Fibroblast of skin of abdomen (primary cell): Measurements from ENCODE around the gene HMGB4.

Experiments used
- DNase-seq: peaks from one replicate; pipeline ENCODE4 v3.0.0-alpha.2; 2013

The HMGB4 gene

GRCh38 chr1:33848205-33848937, 15.5 kb upstream of the HMGB4 start:
- DNase-seq, result peak; percentile 46

GRCh38 chr1:33849211-33849610, 14.7 kb upstream of the HMGB4 start:
- DNase-seq, result peak; percentile 34

- DNase-seq, result no peak
These were observed 13.4 kb upstream of the HMGB4 start for GRCh38 chr1:33850481-33850880.

- DNase-seq, result peak; percentile 30
These were observed 11.2 kb upstream of the HMGB4 start for GRCh38 chr1:33852711-33853110.

GRCh38 chr1:33853431-33853830, 10.4 kb upstream of the HMGB4 start:
- DNase-seq, result no peak

- DNase-seq, result no peak
These were observed 9.8 kb upstream of the HMGB4 start for GRCh38 chr1:33854091-33854490.

- DNase-seq, result peak; percentile 14
These were observed 3.2 kb upstream of the HMGB4 start for GRCh38 chr1:33860671-33861070.

- no peak for DNase-seq
These were observed 846 bp downstream of the HMGB4 start for GRCh38 chr1:33864460-33865389.

GRCh38 chr1:33866281-33866680, 2.4 kb downstream of the HMGB4 start:
- DNase-seq, result peak; percentile 96

- DNase-seq, result no peak
These were observed 3.8 kb downstream of the HMGB4 start for GRCh38 chr1:33867684-33868083.

- DNase-seq, result no peak
These were observed 8.4 kb downstream of the HMGB4 start for GRCh38 chr1:33872275-33872674.

- DNase-seq, result peak; percentile 33
These were observed 8.8 kb downstream of the HMGB4 start for GRCh38 chr1:33872683-33873082.

- DNase-seq, result no peak
These were observed 10.8 kb downstream of the HMGB4 start for GRCh38 chr1:33874636-33875035.

GRCh38 chr1:33875862-33876261, 12.0 kb downstream of the HMGB4 start:
- DNase-seq, result peak; percentile 16

- peak; percentile 98 for DNase-seq
These were observed 13.2 kb downstream of the HMGB4 start for GRCh38 chr1:33876970-33877650.

- DNase-seq, result no peak
These were observed 14.5 kb downstream of the HMGB4 start for GRCh38 chr1:33878392-33878791.

- peak; percentile 70 for DNase-seq
These were observed 16.4 kb downstream of the HMGB4 start for GRCh38 chr1:33880305-33880704.

- DNase-seq, result no peak
These were observed 22.6 kb downstream of the HMGB4 start for GRCh38 chr1:33886496-33886895.

GRCh38 chr1:33893147-33893830, 29.4 kb downstream of the HMGB4 start:
- peak; percentile 95 for DNase-seq

GRCh38 chr1:33895396-33895795, 31.5 kb downstream of the HMGB4 start:
- no peak for DNase-seq

GRCh38 chr1:33895976-33896375, 32.1 kb downstream of the HMGB4 start:
- DNase-seq, result no peak

- DNase-seq, result no peak
These were observed 33.3 kb downstream of the HMGB4 start for GRCh38 chr1:33897092-33897725.
